Measurements from ENCODE around the gene ZWILCH. TPM values are rescaled to one million over a fixed set of nuclear protein-coding genes. Genes with fewer than 3 reads are reported as not detected.

Gene ZWILCH
- total RNA-seq, 2 donors from 2014 or later = 3.0 to 8.4 TPM

DNA sequence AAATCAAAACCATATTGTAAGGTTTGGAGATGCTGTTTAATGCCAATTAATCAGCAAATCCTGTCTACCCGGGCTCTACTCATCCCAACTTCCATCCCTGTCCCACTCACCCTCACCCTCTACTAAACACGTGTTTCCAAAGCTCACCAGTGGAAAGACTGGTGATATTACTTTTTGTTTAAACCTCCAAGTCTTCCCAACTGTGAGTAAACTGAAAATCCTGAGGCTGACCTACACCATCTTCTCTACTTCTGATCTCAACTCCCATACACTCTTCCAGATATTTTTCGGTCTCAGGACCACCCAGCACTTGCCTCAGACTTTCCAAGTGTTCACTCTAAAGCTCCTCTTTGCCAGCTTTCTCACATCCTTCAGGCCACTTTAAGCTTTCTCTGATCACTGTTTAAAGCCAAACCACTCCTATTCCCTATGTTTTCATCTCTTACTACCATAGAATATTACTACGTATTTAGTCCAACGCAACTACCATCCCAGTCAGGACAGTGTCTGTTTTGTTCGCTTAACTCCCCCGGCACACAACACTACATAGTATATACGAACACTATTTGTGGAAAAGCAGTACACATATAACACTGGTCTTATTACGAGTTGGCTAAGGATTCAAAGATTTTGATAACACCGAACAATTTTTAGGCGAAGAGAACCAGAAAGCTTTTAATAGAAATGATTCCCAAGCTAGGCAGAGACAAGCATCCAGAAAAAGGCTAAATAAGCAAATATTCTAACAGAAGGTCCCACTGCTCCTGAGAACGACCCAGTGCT, 1.2 kb upstream of the ZWILCH start:
- ATAC-seq (ENCODE audit: insufficient number of reproducible peaks, low FRiP score, low read depth) (no peak), DNase-seq (ENCODE audit: low spot score) (no peak)
- Histone ChIP-seq H3K27me3 (replicated peaks; ENCODE audit: insufficient read depth) (no peaks in the 10 kb centered on the region), H3K9me3 (no peaks in the 10 kb centered on the region), H3K36me3 (peaks cover 29% of the 10 kb centered on the region), H3K27ac (peak overlapping the region; percentile 92 to 97), H3K4me1 (ENCODE audit: control insufficient read depth in 1 of 2, low read depth in 2 of 2) (peaks cover 13 to 27% of the 10 kb centered on the region in 2 donors), H3K4me3 (peak overlapping the region; percentile 95)
- TF ChIP-seq, protein P1, sequence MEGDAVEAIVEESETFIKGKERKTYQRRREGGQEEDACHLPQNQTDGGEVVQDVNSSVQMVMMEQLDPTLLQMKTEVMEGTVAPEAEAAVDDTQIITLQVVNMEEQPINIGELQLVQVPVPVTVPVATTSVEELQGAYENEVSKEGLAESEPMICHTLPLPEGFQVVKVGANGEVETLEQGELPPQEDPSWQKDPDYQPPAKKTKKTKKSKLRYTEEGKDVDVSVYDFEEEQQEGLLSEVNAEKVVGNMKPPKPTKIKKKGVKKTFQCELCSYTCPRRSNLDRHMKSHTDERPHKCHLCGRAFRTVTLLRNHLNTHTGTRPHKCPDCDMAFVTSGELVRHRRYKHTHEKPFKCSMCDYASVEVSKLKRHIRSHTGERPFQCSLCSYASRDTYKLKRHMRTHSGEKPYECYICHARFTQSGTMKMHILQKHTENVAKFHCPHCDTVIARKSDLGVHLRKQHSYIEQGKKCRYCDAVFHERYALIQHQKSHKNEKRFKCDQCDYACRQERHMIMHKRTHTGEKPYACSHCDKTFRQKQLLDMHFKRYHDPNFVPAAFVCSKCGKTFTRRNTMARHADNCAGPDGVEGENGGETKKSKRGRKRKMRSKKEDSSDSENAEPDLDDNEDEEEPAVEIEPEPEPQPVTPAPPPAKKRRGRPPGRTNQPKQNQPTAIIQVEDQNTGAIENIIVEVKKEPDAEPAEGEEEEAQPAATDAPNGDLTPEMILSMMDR (IDR thresholded peaks at IDR 0.05) = no peak

DNA sequence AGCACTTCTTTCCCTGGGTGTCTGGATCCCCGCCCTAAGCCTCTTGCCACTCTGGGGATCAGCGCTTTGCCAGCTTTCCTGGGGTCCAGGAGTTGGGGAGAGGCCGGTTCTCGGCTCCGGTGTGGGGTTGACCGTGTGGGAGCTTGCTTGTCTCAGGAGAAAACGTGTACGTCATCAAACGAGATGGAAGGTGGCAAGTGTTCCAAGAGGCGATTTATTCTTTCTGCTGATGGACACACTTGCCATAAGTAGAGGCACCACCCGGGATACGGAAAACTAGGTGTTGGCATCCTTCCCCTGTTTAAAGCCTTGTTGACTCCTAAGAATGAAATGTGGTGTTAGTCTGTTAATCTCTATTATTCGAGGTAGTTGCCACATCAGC, 295 bp downstream of the ZWILCH start:
- Histone ChIP-seq H3K9me3 (no peaks in the 10 kb centered on the region), H3K4me3 (peak overlapping the region; percentile 95), H3K27me3 (replicated peaks; ENCODE audit: insufficient read depth) (no peaks in the 10 kb centered on the region), H3K27ac (peak overlapping the region; percentile 92 to 97), H3K36me3 (peaks cover 14% of the 10 kb centered on the region), H3K4me1 (ENCODE audit: control insufficient read depth in 1 of 2, low read depth in 2 of 2) (peaks cover 13 to 27% of the 10 kb centered on the region in 2 donors)
- DNase-seq (ENCODE audit: low spot score) = no peak
- TF ChIP-seq, protein P1 (IDR thresholded peaks at IDR 0.05) = no peak
- ATAC-seq (ENCODE audit: insufficient number of reproducible peaks, low FRiP score, low read depth) = no peak

DNA sequence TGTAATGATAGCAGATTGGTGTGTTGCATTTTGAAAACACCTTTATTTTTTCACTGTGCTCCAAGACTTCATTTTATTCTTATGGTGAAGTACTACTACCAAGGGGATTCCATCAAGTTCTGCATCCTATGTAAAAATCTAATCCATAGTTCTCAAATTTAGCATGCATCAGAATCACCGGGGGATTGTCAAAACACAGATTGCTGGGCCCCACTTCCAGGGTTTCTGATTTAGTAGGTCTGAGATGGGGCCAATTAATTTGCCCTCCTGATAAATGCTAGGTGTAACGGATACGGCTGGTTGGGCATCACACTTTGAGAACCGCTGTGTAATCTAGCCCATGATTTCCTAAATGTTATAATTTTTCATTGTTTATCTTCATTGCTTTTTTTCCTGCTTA, 692 bp downstream of the ZWILCH start:
- peaks cover 13 to 27% of the 10 kb centered on the region in 2 donors for H3K4me1 ChIP-seq (ENCODE audit: control insufficient read depth in 1 of 2, low read depth in 2 of 2)
- H3K27me3 ChIP-seq (replicated peaks; ENCODE audit: insufficient read depth) = no peaks in the 10 kb centered on the region
- DNase-seq (ENCODE audit: low spot score) (no peak), ATAC-seq (ENCODE audit: insufficient number of reproducible peaks, low FRiP score, low read depth) (no peak)
- no peaks in the 10 kb centered on the region for H3K9me3 ChIP-seq
- peaks cover 10% of the 10 kb centered on the region for H3K36me3 ChIP-seq
- peak overlapping the region; percentile 95 for H3K4me3 ChIP-seq
- TF ChIP-seq, protein P1 (IDR thresholded peaks at IDR 0.05) = no peak
- H3K27ac ChIP-seq = peak overlapping the region; percentile 92 to 97

DNA sequence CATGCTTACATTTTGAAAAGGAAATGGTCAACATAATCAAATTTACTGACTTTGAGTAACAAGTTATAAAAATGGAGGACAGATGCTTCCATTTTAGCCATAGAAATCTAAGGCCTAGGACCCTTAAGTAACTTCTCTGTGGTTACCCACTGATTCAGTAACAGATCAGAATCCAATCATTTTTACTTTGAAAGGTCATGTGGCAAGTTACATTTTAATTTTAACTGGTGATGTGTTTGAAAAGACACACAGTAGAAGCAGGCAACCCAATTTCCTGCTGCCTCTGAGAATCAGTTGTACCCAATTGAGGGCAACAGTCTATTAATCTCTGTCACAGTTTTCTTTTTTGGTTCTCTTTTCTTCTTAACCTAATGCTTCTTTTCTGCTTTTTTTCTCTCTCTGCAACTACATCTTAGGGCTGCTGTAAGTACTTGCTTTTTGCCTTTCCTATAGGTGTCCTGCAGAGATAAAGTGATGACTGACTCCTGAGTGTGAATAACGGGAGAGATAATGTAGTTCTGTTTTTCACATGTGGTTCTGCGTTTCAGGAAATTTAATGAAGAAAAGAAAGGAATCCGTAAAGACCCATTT, 3.3 kb downstream of the ZWILCH start:
- Histone ChIP-seq H3K9me3 (no peaks in the 10 kb centered on the region), H3K27ac (no peak overlapping the region), H3K27me3 (replicated peaks; ENCODE audit: insufficient read depth) (no peaks in the 10 kb centered on the region), H3K4me1 (ENCODE audit: control insufficient read depth in 1 of 2, low read depth in 2 of 2) (peaks cover 8 to 15% of the 10 kb centered on the region in 2 donors), H3K4me3 (no peak overlapping the region), H3K36me3 (no peaks in the 10 kb centered on the region)
- no peak for ATAC-seq (ENCODE audit: insufficient number of reproducible peaks, low FRiP score, low read depth)
- TF ChIP-seq, protein P1 (IDR thresholded peaks at IDR 0.05) = no peak
- no peak for DNase-seq (ENCODE audit: low spot score)

DNA sequence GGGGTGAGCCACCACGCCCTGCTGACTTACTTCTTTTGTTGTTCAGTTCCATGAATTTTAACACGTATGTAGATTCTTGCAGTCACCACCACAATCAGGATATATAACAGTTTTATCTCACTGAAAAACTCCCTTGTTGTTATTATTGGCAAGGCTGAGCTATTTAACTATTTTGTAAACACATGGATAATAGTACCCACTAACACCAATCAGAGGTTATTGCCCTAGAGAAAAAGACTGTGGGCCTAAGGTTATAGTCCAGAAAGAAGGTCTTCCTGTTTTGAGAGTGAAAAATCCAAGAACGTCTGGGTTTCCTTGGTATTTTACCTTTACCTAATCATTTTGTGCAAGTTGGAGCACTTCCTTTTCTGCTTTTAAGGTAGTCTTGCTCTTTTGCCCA, 9.5 kb downstream of the ZWILCH start:
- H3K27ac ChIP-seq = no peak overlapping the region
- H3K36me3 ChIP-seq = no peaks in the 10 kb centered on the region
- ATAC-seq (ENCODE audit: insufficient number of reproducible peaks, low FRiP score, low read depth) (no peak), DNase-seq (ENCODE audit: low spot score) (no peak)
- TF ChIP-seq, protein P1 (IDR thresholded peaks at IDR 0.05) = no peak
- H3K4me3 ChIP-seq = no peak overlapping the region
- no peaks in the 10 kb centered on the region for H3K9me3 ChIP-seq
- no peaks in the 10 kb centered on the region for H3K27me3 ChIP-seq (replicated peaks; ENCODE audit: insufficient read depth)
- H3K4me1 ChIP-seq (ENCODE audit: control insufficient read depth in 1 of 2, low read depth in 2 of 2) = no peaks in the 10 kb centered on the region
